Measurements from ENCODE around the gene YBX2. TPM values are rescaled to one million over a fixed set of nuclear protein-coding genes. Genes with fewer than 3 reads are reported as not detected.

YBX2 gene
- total and polyA plus RNA-seq, 7 donors = 0.28 to 37.6 (median 2.5) TPM

GRCh38 chr17:7330638-7331015 lies 36.2 kb upstream of the YBX2 start:
- Histone ChIP-seq H3K27ac (peak overlapping the region; percentile 88 to 94 (median 94)), H3K36me3 (peaks cover 0 to 12% (median 2%) of the 10 kb centered on the region in 4 donors), H3K4me3 (peak overlapping the region; percentile 69 to 93 (median 83)), H3K9me3 (no peaks in the 10 kb centered on the region), H3K27me3 (peaks cover 0 to under 1% (median 0%) of the 10 kb centered on the region in 3 donors), H3K4me1 (peaks cover 0 to 31% (median 20%) of the 10 kb centered on the region in 4 donors)
- no peak for DNase-seq
- intact Hi-C loops (cut with DNase I) = no loop called here
- TF ChIP-seq POLR2A (IDR thresholded peaks at IDR 0.05) (no peak), POLR2AphosphoS5 (IDR thresholded peaks at IDR 0.05) (no peak), EP300 (IDR thresholded peaks at IDR 0.05) (no peak)
- TF ChIP-seq, protein P1, sequence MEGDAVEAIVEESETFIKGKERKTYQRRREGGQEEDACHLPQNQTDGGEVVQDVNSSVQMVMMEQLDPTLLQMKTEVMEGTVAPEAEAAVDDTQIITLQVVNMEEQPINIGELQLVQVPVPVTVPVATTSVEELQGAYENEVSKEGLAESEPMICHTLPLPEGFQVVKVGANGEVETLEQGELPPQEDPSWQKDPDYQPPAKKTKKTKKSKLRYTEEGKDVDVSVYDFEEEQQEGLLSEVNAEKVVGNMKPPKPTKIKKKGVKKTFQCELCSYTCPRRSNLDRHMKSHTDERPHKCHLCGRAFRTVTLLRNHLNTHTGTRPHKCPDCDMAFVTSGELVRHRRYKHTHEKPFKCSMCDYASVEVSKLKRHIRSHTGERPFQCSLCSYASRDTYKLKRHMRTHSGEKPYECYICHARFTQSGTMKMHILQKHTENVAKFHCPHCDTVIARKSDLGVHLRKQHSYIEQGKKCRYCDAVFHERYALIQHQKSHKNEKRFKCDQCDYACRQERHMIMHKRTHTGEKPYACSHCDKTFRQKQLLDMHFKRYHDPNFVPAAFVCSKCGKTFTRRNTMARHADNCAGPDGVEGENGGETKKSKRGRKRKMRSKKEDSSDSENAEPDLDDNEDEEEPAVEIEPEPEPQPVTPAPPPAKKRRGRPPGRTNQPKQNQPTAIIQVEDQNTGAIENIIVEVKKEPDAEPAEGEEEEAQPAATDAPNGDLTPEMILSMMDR (IDR thresholded peaks at IDR 0.05) = no peak
- 59 to 66% methylated on average over 13 of the region's 13 CpGs for WGBS, 2 donors

GRCh38 chr17:7329997-7330637 lies 35.7 kb upstream of the YBX2 start:
- peak; percentile 93 for DNase-seq
- WGBS, 2 donors = 1% methylated on average over 34 of the region's 34 CpGs
- Histone ChIP-seq H3K27me3 (no peaks in the 10 kb centered on the region), H3K9me3 (no peaks in the 10 kb centered on the region), H3K4me3 (peak overlapping the region; percentile 69 to 93 (median 83)), H3K27ac (peak overlapping the region; percentile 88 to 94 (median 94)), H3K4me1 (peaks cover 0 to 31% (median 20%) of the 10 kb centered on the region in 4 donors), H3K36me3 (peaks cover 0 to 17% (median 2%) of the 10 kb centered on the region in 4 donors)
- TF ChIP-seq, protein P1 (IDR thresholded peaks at IDR 0.05) = no peak
- TF ChIP-seq EP300 (IDR thresholded peaks at IDR 0.05) = no peak
- no peak for TF ChIP-seq POLR2AphosphoS5 (IDR thresholded peaks at IDR 0.05)
- no peak for TF ChIP-seq POLR2A (IDR thresholded peaks at IDR 0.05)
- intact Hi-C loops (cut with DNase I) = loop anchor here (1.0 to 2.0 kb wide), 4 partner anchors 15 to 231 kb away; partner anchors contain the start of genes EIF5A, GPS2 and SENP3

GRCh38 chr17:7329374-7329996 lies 35.0 kb upstream of the YBX2 start:
- Histone ChIP-seq H3K27ac (peak overlapping the region; percentile 88 to 94 (median 94)), H3K4me3 (peak overlapping the region; percentile 69 to 93 (median 83)), H3K27me3 (no peaks in the 10 kb centered on the region), H3K36me3 (peaks cover 0 to 24% (median 7%) of the 10 kb centered on the region in 4 donors), H3K9me3 (no peaks in the 10 kb centered on the region), H3K4me1 (peaks cover 0 to 31% (median 20%) of the 10 kb centered on the region in 4 donors)
- peak; percentile 100 for DNase-seq
- TF ChIP-seq POLR2AphosphoS5 (IDR thresholded peaks at IDR 0.05) = peak; percentile 95 to 98 (median 98)
- TF ChIP-seq POLR2A (IDR thresholded peaks at IDR 0.05) = peak; percentile 88 to 93
- TF ChIP-seq, protein P1 (IDR thresholded peaks at IDR 0.05) = no peak
- TF ChIP-seq EP300 (IDR thresholded peaks at IDR 0.05) = peak in 1 of 4 donors; percentile 41
- intact Hi-C loops (cut with DNase I) = loop anchor here (1.0 to 2.0 kb wide), 4 partner anchors 14 to 231 kb away; partner anchors contain the start of genes EIF5A, GPS2 and SENP3
- 0% methylated on average over 43 of the region's 43 CpGs for WGBS, 2 donors

DNA sequence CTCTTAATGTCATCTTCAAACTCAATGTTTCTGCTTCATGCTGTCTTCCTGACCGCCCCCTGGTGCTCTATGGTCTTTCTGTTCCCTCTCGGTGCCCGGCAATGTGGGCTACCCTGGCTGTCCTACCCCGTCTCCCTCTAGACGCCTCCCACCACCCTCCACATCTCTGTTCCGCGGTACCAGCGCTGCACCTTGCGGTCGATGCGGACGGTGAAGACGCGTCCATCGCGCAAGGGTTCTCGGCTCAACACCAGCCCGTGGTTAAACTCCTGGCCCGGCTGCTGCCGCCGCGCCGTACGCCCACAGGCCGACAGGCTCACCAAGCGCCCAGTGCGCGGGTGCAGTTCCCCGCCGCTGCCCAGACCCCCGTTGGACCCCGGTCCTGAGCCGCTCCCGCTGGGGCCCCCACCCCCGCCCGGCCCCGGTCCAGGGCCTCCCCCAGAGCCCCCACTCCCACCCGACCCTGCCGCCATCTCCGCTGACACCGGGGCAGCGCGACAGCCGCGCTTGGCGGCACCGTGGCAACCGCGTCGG lies 34.5 kb upstream of the YBX2 start, which contains the start of gene NEURL4:
TSS of gene NEURL4 (minus strand) at position 496 of the 534 bp plus-strand sequence. CDS start at position 473, 23 bp downstream.
- DNase-seq = no peak
- Histone ChIP-seq H3K36me3 (peaks cover 0 to 29% (median 9%) of the 10 kb centered on the region in 4 donors), H3K4me3 (peak within 1 kb of the TSS; percentile 69 to 93 (median 83)), H3K27me3 (no peaks in the 10 kb centered on the region), H3K4me1 (peaks cover 0 to 31% (median 20%) of the 10 kb centered on the region in 4 donors), H3K9me3 (no peaks in the 10 kb centered on the region), H3K27ac (peak within 1 kb of the TSS; percentile 88 to 94 (median 94))
- intact Hi-C loops (cut with DNase I) = loop anchor here (1.0 to 2.0 kb wide), 4 partner anchors 14 to 232 kb away; partner anchors contain the start of genes EIF5A, GPS2 and SENP3
- whole genome bisulfite sequencing, 2 donors = 0 to 1% methylated on average over 50 of the region's 50 CpGs
- TF ChIP-seq POLR2A (IDR thresholded peaks at IDR 0.05) = no peak
- TF ChIP-seq POLR2AphosphoS5 (IDR thresholded peaks at IDR 0.05) = peak in 1 of 4 donors; percentile 3
- no peak for TF ChIP-seq EP300 (IDR thresholded peaks at IDR 0.05)
- TF ChIP-seq, protein P1 (IDR thresholded peaks at IDR 0.05) = no peak
